IMR-90 (cell line): ENCODE data around the gene FTO. TPM values are rescaled to one million over a fixed set of nuclear protein-coding genes. Genes with fewer than 3 reads are reported as not detected.

Source experiments
- ELK1 ChIP-seq: fragments of 150-350 bp; IDR thresholded peaks from 2 replicates; pipeline ENCODE4 v1.6.1; 2016; ENCODE audit warnings: low read depth, mild to moderate bottlenecking, low read length, moderate library complexity, borderline replicate concordance
- FOS ChIP-seq: fragments of 150-350 bp; IDR thresholded peaks from 2 replicates; pipeline ENCODE4 v1.6.1; 2016; ENCODE audit warnings: low read depth, low read length
- MAFK ChIP-seq: IDR thresholded peaks from 2 replicates; pipeline ENCODE4 v1.6.1; 2012; ENCODE audit warnings: low read depth, low read length, improper control_type of control experiment
- polyA plus RNA-seq, 3 experiments: library from polyadenylated mRNA; depleted of rRNA; stranded (reverse); fragments of >200 nt; gene quantifications; 2 replicates each; pipeline ENCODE4 v1.2.3, GENCODE V29; 2012; ENCODE audit warnings: low replicate concordance in 1 of 3
- total RNA-seq: library from RNA; depleted of rRNA; stranded (reverse); fragments of >200 nt; gene quantifications from 2 replicates; pipeline ENCODE4 v1.2.3, GENCODE V29; 2012

FTO gene
- total and polyA plus RNA-seq, 2 of the 4 experiments (the other 2 are of a cell fraction): 70.3 to 132 TPM

- TF ChIP-seq ELK1 (no peak), FOS (no peak), MAFK (no peak)
Measured at GRCh38 chr16:53950677-53951076, 246.7 kb downstream of the FTO start (continued).
